Measurements from ENCODE around the gene ARHGAP33. TPM values are rescaled to one million over a fixed set of nuclear protein-coding genes. Genes with fewer than 3 reads are reported as not detected.

The ARHGAP33 gene
- total and polyA plus RNA-seq, 5 donors from 2014 or later, result 0.40 to 46.7 TPM; not detected in 3

DNA sequence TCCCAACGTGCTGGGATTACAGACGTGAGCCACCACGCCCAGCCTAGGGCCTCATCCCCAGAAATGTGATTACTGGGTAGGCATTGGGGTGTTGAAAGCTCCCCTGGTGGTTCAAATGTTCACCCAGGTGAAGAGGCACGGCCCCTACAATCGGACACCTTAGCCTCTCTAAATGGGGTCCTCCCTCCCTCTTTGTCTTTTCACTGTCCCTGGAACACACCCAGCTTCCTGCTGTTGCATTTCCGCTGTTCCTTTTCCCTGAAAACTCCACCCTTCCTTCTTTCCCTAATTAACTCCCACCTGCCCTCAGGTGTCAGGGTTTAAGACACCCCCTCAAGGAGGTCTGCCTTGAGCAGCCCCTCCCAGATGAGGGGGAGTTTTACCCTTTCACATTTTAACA lies 40.9 kb downstream of the ARHGAP33 start:
- Histone ChIP-seq H3K4me1 (ENCODE audit: control insufficient read depth, insufficient read depth, low read length, poor library complexity, severe bottlenecking) (no peaks in the 10 kb centered on the region), H3K36me3 (ENCODE audit: control insufficient read depth, insufficient read depth, low read length) (no peaks in the 10 kb centered on the region), H3K27ac (ENCODE audit: insufficient read depth, low read length, poor library complexity, severe bottlenecking) (no peak overlapping the region), H3K27me3 (ENCODE audit: control insufficient read depth, insufficient read depth, low read length) (no peaks in the 10 kb centered on the region), H3K9me3 (ENCODE audit: control insufficient read depth in 2 of 2, low read length in 2 of 2) (no peaks in the 10 kb centered on the region), H3K4me3 (ENCODE audit: low read depth, low read length) (no peak overlapping the region)
- peaks cover 19% of the 10 kb centered on the region for H3K27me3 Mint-ChIP-seq
- no peak overlapping the region for H3K27ac Mint-ChIP-seq
- H3K4me3 Mint-ChIP-seq, result no peak overlapping the region
- DNase-seq, result no peak
- no peaks in the 10 kb centered on the region for H3K4me1 Mint-ChIP-seq
- no peak for ATAC-seq (ENCODE audit: low read depth in 2 of 2)
- peaks cover 0 to 3% (median 0%) of the 10 kb centered on the region in 7 donors for H3K9me3 Mint-ChIP-seq
- H3K36me3 Mint-ChIP-seq, result no peaks in the 10 kb centered on the region

- Mint-ChIP-seq H3K27me3 (peaks cover 19% of the 10 kb centered on the region), H3K4me1 (no peaks in the 10 kb centered on the region), H3K9me3 (peaks cover 0 to 3% (median 0%) of the 10 kb centered on the region in 7 donors), H3K36me3 (no peaks in the 10 kb centered on the region), H3K27ac (no peak overlapping the region), H3K4me3 (no peak overlapping the region)
- Histone ChIP-seq H3K27ac (ENCODE audit: insufficient read depth, low read length, poor library complexity, severe bottlenecking) (no peak overlapping the region), H3K27me3 (ENCODE audit: control insufficient read depth, insufficient read depth, low read length) (no peaks in the 10 kb centered on the region), H3K36me3 (ENCODE audit: control insufficient read depth, insufficient read depth, low read length) (no peaks in the 10 kb centered on the region), H3K9me3 (ENCODE audit: control insufficient read depth in 2 of 2, low read length in 2 of 2) (no peaks in the 10 kb centered on the region), H3K4me1 (ENCODE audit: control insufficient read depth, insufficient read depth, low read length, poor library complexity, severe bottlenecking) (no peaks in the 10 kb centered on the region), H3K4me3 (ENCODE audit: low read depth, low read length) (no peak overlapping the region)
- no peak for DNase-seq
- no peak for ATAC-seq (ENCODE audit: low read depth in 2 of 2)
Measured at GRCh38 chr19:35816846-35817245, 41.5 kb downstream of the ARHGAP33 start.

- H3K9me3 Mint-ChIP-seq, result peaks cover 0 to 3% (median 0%) of the 10 kb centered on the region in 7 donors
- Histone ChIP-seq H3K27ac (ENCODE audit: insufficient read depth, low read length, poor library complexity, severe bottlenecking) (no peak overlapping the region), H3K4me3 (ENCODE audit: low read depth, low read length) (no peak overlapping the region), H3K27me3 (ENCODE audit: control insufficient read depth, insufficient read depth, low read length) (peaks cover 4% of the 10 kb centered on the region), H3K36me3 (ENCODE audit: control insufficient read depth, insufficient read depth, low read length) (no peaks in the 10 kb centered on the region), H3K9me3 (ENCODE audit: control insufficient read depth in 2 of 2, low read length in 2 of 2) (no peaks in the 10 kb centered on the region), H3K4me1 (ENCODE audit: control insufficient read depth, insufficient read depth, low read length, poor library complexity, severe bottlenecking) (no peaks in the 10 kb centered on the region)
- no peak overlapping the region for H3K27ac Mint-ChIP-seq
- no peaks in the 10 kb centered on the region for H3K4me1 Mint-ChIP-seq
- DNase-seq, result no peak
- no peaks in the 10 kb centered on the region for H3K36me3 Mint-ChIP-seq
- H3K27me3 Mint-ChIP-seq, result peaks cover 19% of the 10 kb centered on the region
- H3K4me3 Mint-ChIP-seq, result no peak overlapping the region
- ATAC-seq (ENCODE audit: low read depth in 2 of 2), result no peak
Measured at GRCh38 chr19:35818445-35818844, 43.1 kb downstream of the ARHGAP33 start.

DNA sequence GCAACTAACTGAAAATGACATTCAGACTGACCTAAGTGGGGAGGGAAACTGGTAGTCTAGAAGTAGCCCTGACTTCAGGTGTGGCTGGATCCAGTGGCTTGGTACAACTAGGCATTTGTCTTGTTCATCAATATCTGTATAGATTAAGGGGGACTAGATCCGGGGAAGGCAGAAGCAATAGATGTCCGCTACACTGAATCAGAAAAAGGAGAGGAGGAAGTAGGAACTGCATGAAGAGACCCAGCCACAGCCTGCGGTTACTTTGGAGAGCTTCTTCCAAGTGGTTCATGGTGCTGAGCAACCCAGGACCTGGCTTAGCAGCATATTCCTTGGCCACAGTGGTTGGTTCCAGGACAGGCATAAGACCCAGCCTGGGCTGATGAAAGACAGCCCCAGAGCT lies 47.2 kb downstream of the ARHGAP33 start:
- H3K4me1 ChIP-seq (ENCODE audit: control insufficient read depth, insufficient read depth, low read length, poor library complexity, severe bottlenecking), result no peaks in the 10 kb centered on the region
- H3K27ac ChIP-seq (ENCODE audit: insufficient read depth, low read length, poor library complexity, severe bottlenecking), result no peak overlapping the region
- no peaks in the 10 kb centered on the region for H3K36me3 Mint-ChIP-seq
- no peaks in the 10 kb centered on the region for H3K4me1 Mint-ChIP-seq
- H3K27ac Mint-ChIP-seq, result no peak overlapping the region
- no peak overlapping the region for H3K4me3 ChIP-seq (ENCODE audit: low read depth, low read length)
- no peak overlapping the region for H3K4me3 Mint-ChIP-seq
- no peaks in the 10 kb centered on the region for H3K9me3 ChIP-seq (ENCODE audit: control insufficient read depth in 2 of 2, low read length in 2 of 2)
- peaks cover 4% of the 10 kb centered on the region for H3K27me3 ChIP-seq (ENCODE audit: control insufficient read depth, insufficient read depth, low read length)
- H3K9me3 Mint-ChIP-seq, result peaks cover 0 to 3% (median 0%) of the 10 kb centered on the region in 7 donors
- no peaks in the 10 kb centered on the region for H3K36me3 ChIP-seq (ENCODE audit: control insufficient read depth, insufficient read depth, low read length)
- DNase-seq, result no peak
- peaks cover 17% of the 10 kb centered on the region for H3K27me3 Mint-ChIP-seq
- no peak for ATAC-seq (ENCODE audit: low read depth in 2 of 2)

- Histone ChIP-seq H3K4me1 (ENCODE audit: control insufficient read depth, insufficient read depth, low read length, poor library complexity, severe bottlenecking) (no peaks in the 10 kb centered on the region), H3K27me3 (ENCODE audit: control insufficient read depth, insufficient read depth, low read length) (peaks cover 4% of the 10 kb centered on the region), H3K36me3 (ENCODE audit: control insufficient read depth, insufficient read depth, low read length) (no peaks in the 10 kb centered on the region), H3K9me3 (ENCODE audit: control insufficient read depth in 2 of 2, low read length in 2 of 2) (no peaks in the 10 kb centered on the region), H3K27ac (ENCODE audit: insufficient read depth, low read length, poor library complexity, severe bottlenecking) (no peak overlapping the region), H3K4me3 (ENCODE audit: low read depth, low read length) (no peak overlapping the region)
- Mint-ChIP-seq H3K27ac (peak overlapping the region in 1 of 3 donors; percentile 25), H3K4me1 (no peaks in the 10 kb centered on the region), H3K27me3 (peaks cover 10% of the 10 kb centered on the region), H3K9me3 (peaks cover 0 to 2% (median 0%) of the 10 kb centered on the region in 7 donors), H3K4me3 (no peak overlapping the region), H3K36me3 (no peaks in the 10 kb centered on the region)
- no peak for ATAC-seq (ENCODE audit: low read depth in 2 of 2)
- DNase-seq, result no peak
Measured at GRCh38 chr19:35824150-35824549, 48.8 kb downstream of the ARHGAP33 start.

- Mint-ChIP-seq H3K4me1 (no peaks in the 10 kb centered on the region), H3K36me3 (no peaks in the 10 kb centered on the region), H3K27me3 (peaks cover 12% of the 10 kb centered on the region), H3K27ac (no peak overlapping the region), H3K9me3 (peaks cover 0 to 2% (median 0%) of the 10 kb centered on the region in 7 donors), H3K4me3 (no peak overlapping the region)
- no peak for ATAC-seq (ENCODE audit: low read depth in 2 of 2)
- peak in 2 of 3 donors; percentile 36 to 48 for DNase-seq
- Histone ChIP-seq H3K27ac (ENCODE audit: insufficient read depth, low read length, poor library complexity, severe bottlenecking) (no peak overlapping the region), H3K36me3 (ENCODE audit: control insufficient read depth, insufficient read depth, low read length) (no peaks in the 10 kb centered on the region), H3K4me1 (ENCODE audit: control insufficient read depth, insufficient read depth, low read length, poor library complexity, severe bottlenecking) (no peaks in the 10 kb centered on the region), H3K27me3 (ENCODE audit: control insufficient read depth, insufficient read depth, low read length) (peaks cover 2% of the 10 kb centered on the region), H3K4me3 (ENCODE audit: low read depth, low read length) (no peak overlapping the region), H3K9me3 (ENCODE audit: control insufficient read depth in 2 of 2, low read length in 2 of 2) (no peaks in the 10 kb centered on the region)
Measured at GRCh38 chr19:35828692-35829301, 53.4 kb downstream of the ARHGAP33 start.

- Mint-ChIP-seq H3K36me3 (no peaks in the 10 kb centered on the region), H3K4me3 (no peak overlapping the region), H3K9me3 (peaks cover 0 to 2% (median 0%) of the 10 kb centered on the region in 7 donors), H3K27me3 (peaks cover 26% of the 10 kb centered on the region), H3K4me1 (no peaks in the 10 kb centered on the region), H3K27ac (peak overlapping the region in 1 of 3 donors; percentile 26)
- no peaks in the 10 kb centered on the region for H3K9me3 ChIP-seq (ENCODE audit: control insufficient read depth in 2 of 2, low read length in 2 of 2)
- ATAC-seq (ENCODE audit: low read depth in 2 of 2) (no peak), DNase-seq (no peak)
- no peak overlapping the region for H3K4me3 ChIP-seq (ENCODE audit: low read depth, low read length)
- H3K4me1 ChIP-seq (ENCODE audit: control insufficient read depth, insufficient read depth, low read length, poor library complexity, severe bottlenecking), result no peaks in the 10 kb centered on the region
- no peak overlapping the region for H3K27ac ChIP-seq (ENCODE audit: insufficient read depth, low read length, poor library complexity, severe bottlenecking)
- H3K36me3 ChIP-seq (ENCODE audit: control insufficient read depth, insufficient read depth, low read length), result no peaks in the 10 kb centered on the region
- peaks cover 2% of the 10 kb centered on the region for H3K27me3 ChIP-seq (ENCODE audit: control insufficient read depth, insufficient read depth, low read length)
Measured at GRCh38 chr19:35830986-35831385, 55.6 kb downstream of the ARHGAP33 start.

- Histone ChIP-seq H3K27ac (ENCODE audit: insufficient read depth, low read length, poor library complexity, severe bottlenecking) (no peak overlapping the region), H3K27me3 (ENCODE audit: control insufficient read depth, insufficient read depth, low read length) (peaks cover 4% of the 10 kb centered on the region), H3K9me3 (ENCODE audit: control insufficient read depth in 2 of 2, low read length in 2 of 2) (no peaks in the 10 kb centered on the region), H3K4me3 (ENCODE audit: low read depth, low read length) (no peak overlapping the region), H3K36me3 (ENCODE audit: control insufficient read depth, insufficient read depth, low read length) (no peaks in the 10 kb centered on the region), H3K4me1 (ENCODE audit: control insufficient read depth, insufficient read depth, low read length, poor library complexity, severe bottlenecking) (no peaks in the 10 kb centered on the region)
- DNase-seq (no peak), ATAC-seq (ENCODE audit: low read depth in 2 of 2) (no peak)
- Mint-ChIP-seq H3K27me3 (peaks cover 27% of the 10 kb centered on the region), H3K27ac (no peak overlapping the region), H3K36me3 (no peaks in the 10 kb centered on the region), H3K4me3 (no peak overlapping the region), H3K9me3 (peaks cover 0 to 2% (median 0%) of the 10 kb centered on the region in 7 donors), H3K4me1 (no peaks in the 10 kb centered on the region)
Measured at GRCh38 chr19:35832054-35832453, 56.7 kb downstream of the ARHGAP33 start.

All from CD4-positive, CD25-positive, alpha-beta regulatory T cell (primary cell).